GM19397 (cell line): ENCODE data around the gene SP3.

Experiments used
- ATAC-seq: cut with Tn5 transposase; IDR thresholded peaks from one replicate; pipeline ENCODE4 v1.9.1; 2021; ENCODE audit warnings: mild to moderate bottlenecking, moderate library complexity; ENCODE audit not compliant: unreplicated experiment

SP3 gene

GRCh38 chr2:173965372-173966025, at the start of gene SP3:
SP3 (minus strand) TSS chr2:173965373; CDS start chr2:173965171, 202 bp downstream.
- ATAC-seq = peak; percentile 67

- ATAC-seq = no peak
Observed at GRCh38 chr2:174014699-174015070, 49.5 kb upstream of the SP3 start.

GRCh38 chr2:174014011-174014698, 49.0 kb upstream of the SP3 start:
- ATAC-seq = no peak

DNA sequence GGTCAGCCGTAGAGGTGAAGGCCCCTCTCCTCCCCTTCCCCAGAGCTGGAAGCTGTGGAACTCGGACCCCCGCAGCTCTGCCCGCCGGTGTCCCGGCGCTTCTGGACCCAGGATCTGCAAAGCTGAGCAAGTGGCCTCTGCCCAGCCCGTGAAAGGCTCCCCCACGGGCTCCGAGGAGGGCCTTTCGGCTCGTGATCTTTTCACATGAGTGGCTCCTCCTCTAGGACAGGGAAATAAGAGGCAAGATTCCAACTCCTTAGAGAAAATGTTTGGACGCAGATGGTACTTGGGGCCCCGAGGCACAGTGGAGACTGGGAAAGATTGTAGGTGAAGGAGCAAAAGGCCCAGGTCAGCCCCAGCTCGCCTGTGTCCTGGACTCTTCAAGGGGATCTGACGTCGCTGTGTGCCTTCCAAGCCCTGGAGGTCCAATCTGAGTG, 48.2 kb upstream of the SP3 start:
- no peak for ATAC-seq

DNA sequence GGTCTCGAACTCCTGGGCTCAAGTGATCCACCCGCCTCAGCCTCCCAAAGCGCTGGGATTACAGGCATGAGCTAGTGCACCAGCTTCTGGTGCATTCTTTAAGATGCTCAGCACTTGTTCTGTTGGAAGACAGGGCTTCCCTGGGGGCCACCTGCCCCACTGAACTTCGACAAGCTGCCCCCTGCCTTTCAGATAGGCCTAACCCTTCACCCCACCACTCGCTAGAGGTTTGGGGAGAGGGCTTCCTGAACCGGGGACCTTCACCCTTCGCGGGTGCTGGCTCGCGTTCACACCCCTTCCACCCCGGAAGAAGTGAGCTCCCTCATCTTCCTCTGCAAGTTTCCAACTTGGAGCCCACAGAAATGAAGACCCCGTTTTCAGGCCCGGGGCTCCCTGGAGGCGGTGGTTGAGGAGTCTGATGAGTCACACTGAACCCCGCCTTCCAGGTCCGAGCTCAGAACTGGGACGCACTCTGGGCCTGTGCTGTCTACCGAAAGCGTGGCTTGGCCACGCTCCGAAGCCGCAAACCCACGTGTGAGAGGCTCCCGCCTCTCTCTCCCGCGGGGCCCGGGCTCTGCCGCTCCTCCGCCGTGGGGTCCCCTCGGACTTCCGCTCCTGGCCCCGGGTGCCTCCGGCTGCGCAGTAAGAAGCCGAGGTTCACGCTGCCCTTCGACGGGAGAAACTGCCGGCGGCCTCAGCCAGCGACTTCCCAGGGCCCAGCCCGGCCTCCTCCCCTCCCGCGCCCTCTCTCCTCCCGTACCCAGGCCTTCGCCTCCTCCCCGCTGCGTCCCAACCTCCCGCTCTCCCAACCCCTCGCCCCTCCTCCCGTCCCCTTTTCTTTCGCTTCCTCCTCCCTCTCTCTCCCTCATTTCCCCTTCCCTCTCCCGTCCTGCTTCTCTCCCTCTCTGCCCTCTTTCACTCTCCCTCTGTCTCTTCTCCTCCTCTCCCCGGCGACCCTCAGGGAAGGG, 47.5 kb upstream of the SP3 start:
- peak; percentile 55 for ATAC-seq

GRCh38 chr2:174011796-174012195, 46.6 kb upstream of the SP3 start:
- ATAC-seq = no peak

- ATAC-seq = no peak
Observed at GRCh38 chr2:174011173-174011572, 46.0 kb upstream of the SP3 start.

GRCh38 chr2:174009488-174010223, 44.5 kb upstream of the SP3 start:
- no peak for ATAC-seq

GRCh38 chr2:174008720-174009119, 43.5 kb upstream of the SP3 start:
- ATAC-seq = no peak

DNA sequence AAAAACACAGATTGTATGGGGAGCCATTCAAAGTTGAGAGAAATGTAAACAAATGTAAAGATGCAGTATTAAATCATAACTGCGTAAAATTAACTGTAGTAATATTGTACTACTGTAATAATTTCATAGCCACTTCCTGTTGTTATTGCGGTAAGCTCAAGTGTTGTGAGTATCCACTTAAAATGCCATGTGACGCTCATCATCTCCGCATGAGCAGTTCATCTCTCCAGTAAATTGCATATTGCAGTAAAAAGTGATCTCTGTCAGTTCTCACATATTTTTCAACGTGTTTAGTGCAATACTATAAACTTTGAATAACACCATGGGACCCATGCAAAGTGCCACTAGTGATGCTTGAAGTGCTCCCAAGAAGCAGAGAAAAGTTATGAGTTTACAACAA, 41.8 kb upstream of the SP3 start:
- no peak for ATAC-seq

DNA sequence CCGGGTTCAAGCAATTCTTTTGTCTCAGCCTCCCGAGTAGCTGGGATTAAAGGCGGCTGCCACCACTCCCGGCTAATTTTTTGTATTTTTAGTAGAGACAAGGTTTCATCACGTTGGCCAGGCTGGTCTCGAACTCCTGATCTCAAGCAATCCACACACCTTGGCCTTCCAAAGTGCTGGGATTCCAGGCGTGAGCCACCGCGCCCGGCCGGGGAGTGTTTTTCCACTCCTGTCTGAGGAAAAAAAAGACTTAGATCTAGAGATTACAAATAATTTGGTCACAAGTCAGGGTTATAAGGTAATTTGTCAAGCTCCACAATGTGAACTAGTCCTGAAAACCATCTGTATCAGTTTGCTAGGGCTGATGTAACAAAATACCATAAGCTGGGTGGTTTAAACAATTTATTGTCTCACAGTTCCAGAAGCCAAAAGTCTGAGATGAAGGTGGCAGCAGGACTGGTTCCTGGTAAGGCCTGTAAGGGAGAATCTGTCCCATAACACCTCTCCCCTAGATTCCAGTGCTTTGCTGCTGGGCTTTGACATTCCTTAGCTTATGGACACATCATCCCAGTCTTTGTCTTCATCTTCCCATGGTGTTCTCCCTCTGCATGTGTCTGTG, 40.7 kb upstream of the SP3 start:
- no peak for ATAC-seq

DNA sequence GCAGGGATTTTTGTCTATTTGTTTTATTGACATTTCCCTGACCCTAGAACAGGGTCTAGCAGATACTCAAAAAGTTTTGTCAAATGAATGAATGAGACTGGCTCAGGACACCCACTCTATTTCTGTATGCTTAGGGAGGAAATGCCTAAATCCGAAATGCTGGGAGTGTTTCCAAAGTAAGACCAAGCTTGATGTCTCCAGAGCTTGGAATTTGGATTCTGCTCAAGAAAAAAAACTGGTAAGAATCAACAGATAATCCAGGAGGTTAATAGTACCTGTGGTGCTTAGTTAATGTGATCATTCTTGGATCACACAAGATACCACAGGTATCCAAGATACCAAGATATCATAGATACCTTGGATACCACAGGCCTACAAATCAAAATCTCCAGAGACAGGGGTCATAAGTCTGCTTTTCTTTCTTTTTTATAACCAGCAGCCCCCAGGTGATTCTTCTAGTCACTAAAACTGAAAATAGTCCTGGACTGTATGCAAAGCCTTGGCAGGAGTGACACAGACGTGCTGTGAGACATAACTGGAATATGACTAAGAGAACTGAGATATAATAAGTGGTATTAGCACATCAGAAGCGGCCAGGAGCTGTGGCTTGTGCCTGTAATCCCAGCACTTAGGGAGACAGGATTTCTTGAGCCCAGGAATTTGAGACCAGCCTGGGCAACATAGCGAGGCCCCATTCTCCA, 39.9 kb upstream of the SP3 start:
- no peak for ATAC-seq

GRCh38 chr2:174003720-174004695, 38.8 kb upstream of the SP3 start:
- no peak for ATAC-seq

DNA sequence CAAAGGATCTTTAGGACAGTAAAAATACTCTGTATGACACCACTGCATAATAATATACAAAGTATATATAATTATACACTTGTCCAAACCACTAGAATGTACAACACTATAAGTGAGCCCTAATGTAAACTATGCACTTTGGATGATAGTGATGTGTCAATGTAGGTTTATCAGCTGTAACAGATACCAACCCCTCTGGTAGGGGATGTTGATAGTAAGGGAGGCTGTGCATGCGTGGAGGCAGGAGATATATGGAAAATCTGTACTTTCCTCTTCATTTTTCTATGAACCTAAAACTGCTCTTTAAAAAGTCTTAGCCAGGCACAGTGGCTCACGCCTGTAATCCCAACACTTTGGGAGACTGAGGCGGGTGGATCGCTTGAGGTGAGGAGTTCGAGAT, 37.5 kb upstream of the SP3 start:
- no peak for ATAC-seq

DNA sequence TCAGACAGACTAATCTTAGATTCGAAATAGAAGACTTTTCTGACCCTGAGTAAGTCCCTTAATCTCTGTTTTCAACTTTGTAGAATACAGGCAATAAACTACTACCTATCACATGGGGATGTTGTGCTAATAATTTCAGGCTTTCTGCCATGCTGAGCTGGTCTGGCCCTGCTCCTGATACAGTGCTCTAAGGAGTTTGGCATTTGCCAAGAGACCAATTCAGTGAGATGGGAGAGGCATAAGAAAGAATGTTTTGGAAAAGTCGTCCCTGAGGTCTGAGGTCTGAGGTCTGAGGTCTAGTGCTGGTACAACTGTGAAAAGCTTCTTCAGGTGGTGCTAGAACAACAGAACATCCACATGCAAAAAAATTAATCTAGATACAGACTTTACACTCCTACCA, 35.9 kb upstream of the SP3 start:
- no peak for ATAC-seq

DNA sequence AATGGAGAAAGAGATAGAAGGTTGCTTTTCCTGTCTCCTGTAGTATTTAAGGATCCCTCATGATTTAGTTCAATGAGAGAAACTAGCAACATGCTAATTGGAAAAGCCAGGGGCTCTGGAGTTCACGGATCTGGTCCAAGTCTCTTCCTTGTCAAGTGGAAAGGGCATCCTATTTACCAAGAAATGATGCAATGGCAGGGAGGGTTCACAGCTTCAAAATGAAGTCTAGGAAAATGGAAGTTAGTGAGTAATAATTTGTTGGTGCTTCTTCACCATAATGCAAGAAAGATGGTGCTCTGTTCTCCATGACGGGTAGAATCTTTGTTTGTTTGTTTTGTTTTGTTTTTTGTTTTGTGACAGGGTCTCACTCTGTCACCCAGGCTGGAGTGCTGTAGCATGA, 34.6 kb upstream of the SP3 start:
- no peak for ATAC-seq

DNA sequence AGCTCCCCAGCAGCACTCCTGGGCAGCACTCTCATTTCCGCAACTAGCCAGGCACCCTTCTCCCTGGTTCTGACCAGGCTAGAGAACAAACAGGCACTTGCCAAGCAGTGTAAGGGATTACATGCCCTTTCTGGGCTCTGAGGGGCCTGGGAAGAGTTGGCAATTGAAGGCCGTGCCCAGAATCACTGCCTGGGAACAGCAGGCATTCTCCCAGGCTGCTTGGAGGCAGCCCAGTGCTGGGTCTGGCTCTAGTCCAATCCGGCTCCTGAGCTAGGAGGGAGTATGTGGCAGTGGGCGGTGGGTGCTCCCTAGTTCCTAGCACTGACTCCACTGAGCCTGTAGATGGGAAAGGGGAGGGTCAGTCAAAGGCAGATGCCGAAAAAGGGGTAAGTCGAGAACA, 34.1 kb upstream of the SP3 start:
- no peak for ATAC-seq

DNA sequence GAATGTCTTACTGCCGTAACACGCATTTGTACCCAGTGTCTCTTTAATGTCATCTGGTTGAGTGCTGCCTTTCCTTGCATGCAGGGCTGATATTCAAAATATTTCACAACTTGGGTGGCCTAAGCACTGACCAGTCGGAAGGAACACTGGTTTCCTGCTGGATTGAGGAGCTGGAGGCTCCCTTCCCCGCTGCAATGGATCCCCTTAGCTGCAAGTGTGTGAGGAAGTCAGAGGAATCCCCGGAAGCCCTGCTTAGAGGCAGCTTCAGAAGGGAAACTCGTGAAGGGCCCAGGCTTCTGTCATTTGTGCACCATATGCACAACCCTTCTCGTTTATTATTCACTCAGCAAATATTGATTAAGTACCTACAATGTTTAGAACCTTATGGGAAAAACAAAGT, 33.2 kb upstream of the SP3 start:
- ATAC-seq = no peak

- no peak for ATAC-seq
Observed at GRCh38 chr2:173997753-173998152, 32.6 kb upstream of the SP3 start.
